WTC11 (cell line): ENCODE measurements around the gene NDUFA12. TPM values are rescaled to one million over a fixed set of nuclear protein-coding genes. Genes with fewer than 3 reads are reported as not detected.

ENCODE experiments used
- ATAC-seq: fragments of 200-7000 bp; cut with Tn5 transposase; 2 replicates; pipeline ENCODE4 v1.10.0; 2021; ENCODE audit warnings: mild to moderate bottlenecking, moderate library complexity
- CTCF ChIA-PET: fragments of 300-600 bp; sonication (Branson Sonifier 250); formaldehyde crosslinking; loops from one replicate; lab custom pipeline; 2021; ENCODE audit warnings: antibody characterized with exemption; lab: Charles Lee
- POLR2A ChIA-PET: fragments of 350-600 bp; sonication (Branson Sonifier 250); formaldehyde crosslinking; loops from one replicate; lab custom pipeline; 2021; ENCODE audit warnings: antibody characterized with exemption; lab: Charles Lee
- DNase-seq: peaks from one replicate; pipeline ENCODE4 v3.0.0; 2021; ENCODE audit warnings: low spot score
- H3K27ac Mint-ChIP-seq: 2 replicates; pipeline ENCODE4 v1.8.0; 2021; ENCODE audit warnings: mixed read lengths
- H3K27me3 Mint-ChIP-seq: 2 replicates; pipeline ENCODE4 v1.8.0; 2021; ENCODE audit warnings: low read depth, mild to moderate bottlenecking, moderate library complexity, mixed read lengths
- H3K36me3 Mint-ChIP-seq: 2 replicates; pipeline ENCODE4 v1.8.0; 2021; ENCODE audit warnings: mixed read lengths
- H3K4me1 Mint-ChIP-seq: 2 replicates; pipeline ENCODE4 v1.8.0; 2022; ENCODE audit warnings: mixed read lengths
- H3K4me3 Mint-ChIP-seq: 2 replicates; pipeline ENCODE4 v1.8.0; 2021; ENCODE audit warnings: mild to moderate bottlenecking, moderate library complexity, mixed read lengths
- H3K9me3 Mint-ChIP-seq: 2 replicates; pipeline ENCODE4 v1.8.0; 2021; ENCODE audit warnings: mixed read lengths
- ATF1 ChIP-seq: sonication (generic); formaldehyde crosslinking; IDR thresholded peaks from 2 replicates; pipeline ENCODE4 v1.8.1; 2023; ENCODE audit warnings: mild to moderate bottlenecking, moderate library complexity, missing genetic modification reagents
- GTF2I ChIP-seq: fragments of 250-450 bp; sonication (Bioruptor Pico); conservative IDR thresholded peaks from 2 replicates; pipeline ENCODE4 v1.4.0; 2021; ENCODE audit warnings: mild to moderate bottlenecking
- JAZF1 ChIP-seq: fragments of 250-450 bp; sonication (Bioruptor Pico); IDR thresholded peaks from 2 replicates; pipeline ENCODE4 v1.9.0; 2021; ENCODE audit warnings: moderate library complexity, mild to moderate bottlenecking, inconsistent platforms
- MXD4 ChIP-seq: fragments of 250-450 bp; sonication (Bioruptor Pico); IDR thresholded peaks from 2 replicates; pipeline ENCODE4 v1.8.0; 2021; ENCODE audit warnings: mild to moderate bottlenecking, moderate library complexity, borderline replicate concordance
- OVOL2 ChIP-seq: fragments of 250-450 bp; sonication (Bioruptor Pico); IDR thresholded peaks from 2 replicates; pipeline ENCODE4 v1.9.0; 2021; ENCODE audit warnings: mild to moderate bottlenecking, borderline replicate concordance
- SMAD3 ChIP-seq: sonication (generic); formaldehyde crosslinking; IDR thresholded peaks from 2 replicates; pipeline ENCODE4 v1.8.0; 2022; ENCODE audit warnings: missing genetic modification reagents, mild to moderate bottlenecking, borderline replicate concordance
- SOX15 ChIP-seq: fragments of 250-450 bp; sonication (Bioruptor Pico); IDR thresholded peaks from 2 replicates; pipeline ENCODE4 v1.9.0; 2021; ENCODE audit warnings: mild to moderate bottlenecking
- ZNF121 ChIP-seq: sonication (generic); formaldehyde crosslinking; IDR thresholded peaks from 2 replicates; pipeline ENCODE4 v1.8.0; 2023; ENCODE audit warnings: missing genetic modification reagents
- ZNF232 ChIP-seq: sonication (generic); formaldehyde crosslinking; IDR thresholded peaks from 2 replicates; pipeline ENCODE4 v1.8.0; 2022; ENCODE audit warnings: mild to moderate bottlenecking, missing genetic modification reagents
- total RNA-seq: library from RNA; stranded (reverse); gene quantifications from 3 replicates; pipeline ENCODE4 v1.2.3, GENCODE V29; 2021
- TF ChIP-seq, protein P1 (sequence below): sonication (generic); formaldehyde crosslinking; IDR thresholded peaks from 2 replicates; pipeline ENCODE4 v1.8.1; 2023; ENCODE audit warnings: mild to moderate bottlenecking, missing genetic modification reagents, borderline replicate concordance
- TF ChIP-seq, protein P2 (sequence below): sonication (generic); formaldehyde crosslinking; conservative IDR thresholded peaks from 2 replicates; pipeline ENCODE4 v1.8.1; 2022; ENCODE audit warnings: mild to moderate bottlenecking, missing genetic modification reagents
- TF ChIP-seq, protein P3 (sequence below): sonication (generic); formaldehyde crosslinking; IDR thresholded peaks from 2 replicates; pipeline ENCODE4 v1.8.1; 2022; ENCODE audit warnings: missing genetic modification reagents, borderline replicate concordance
- TF ChIP-seq, protein P4 (sequence below): sonication (generic); formaldehyde crosslinking; IDR thresholded peaks from 2 replicates; pipeline ENCODE4 v1.8.1; 2023; ENCODE audit warnings: mild to moderate bottlenecking, moderate library complexity, missing genetic modification reagents
- TF ChIP-seq, protein P5 (sequence below): sonication (generic); formaldehyde crosslinking; IDR thresholded peaks from 2 replicates; pipeline ENCODE4 v1.8.1; 2023; ENCODE audit warnings: mild to moderate bottlenecking, missing genetic modification reagents
- TF ChIP-seq, protein P6 (sequence below): sonication (generic); formaldehyde crosslinking; IDR thresholded peaks from 2 replicates; pipeline ENCODE4 v1.8.1; 2022; ENCODE audit warnings: low read depth, missing genetic modification reagents, borderline replicate concordance

Gene NDUFA12
- total RNA-seq, 1 experiment from 2014 or later, result 87.3 TPM

DNA sequence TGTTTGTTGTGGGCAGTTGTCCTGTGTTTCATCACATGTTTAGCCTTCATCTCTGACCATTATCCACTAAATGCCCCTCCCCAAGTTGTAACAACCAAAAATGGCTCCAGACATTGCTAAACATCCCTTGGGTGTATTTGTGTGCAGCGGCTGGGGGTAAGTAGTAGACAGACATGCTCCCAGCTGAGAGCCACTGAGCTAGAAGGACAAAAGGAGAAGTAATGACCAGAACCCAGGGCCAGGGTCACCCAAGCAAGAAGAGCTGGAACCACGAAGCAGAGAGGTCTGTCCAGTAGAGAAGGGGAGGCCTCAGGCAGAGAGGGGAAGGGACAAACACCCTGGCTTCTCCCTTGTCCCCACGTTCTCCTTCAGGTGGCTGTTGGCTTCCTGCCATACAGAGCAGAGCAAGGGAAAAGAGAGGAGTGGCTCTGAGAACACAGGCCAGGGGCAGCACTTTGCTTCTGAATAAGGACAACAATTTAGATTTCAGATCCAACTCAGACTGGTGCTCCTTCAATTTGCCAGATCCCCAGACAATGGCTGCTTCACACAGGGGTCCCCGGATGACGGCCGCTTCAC, 55.2 kb downstream of the NDUFA12 start (continued):
- TF ChIP-seq, protein P1, sequence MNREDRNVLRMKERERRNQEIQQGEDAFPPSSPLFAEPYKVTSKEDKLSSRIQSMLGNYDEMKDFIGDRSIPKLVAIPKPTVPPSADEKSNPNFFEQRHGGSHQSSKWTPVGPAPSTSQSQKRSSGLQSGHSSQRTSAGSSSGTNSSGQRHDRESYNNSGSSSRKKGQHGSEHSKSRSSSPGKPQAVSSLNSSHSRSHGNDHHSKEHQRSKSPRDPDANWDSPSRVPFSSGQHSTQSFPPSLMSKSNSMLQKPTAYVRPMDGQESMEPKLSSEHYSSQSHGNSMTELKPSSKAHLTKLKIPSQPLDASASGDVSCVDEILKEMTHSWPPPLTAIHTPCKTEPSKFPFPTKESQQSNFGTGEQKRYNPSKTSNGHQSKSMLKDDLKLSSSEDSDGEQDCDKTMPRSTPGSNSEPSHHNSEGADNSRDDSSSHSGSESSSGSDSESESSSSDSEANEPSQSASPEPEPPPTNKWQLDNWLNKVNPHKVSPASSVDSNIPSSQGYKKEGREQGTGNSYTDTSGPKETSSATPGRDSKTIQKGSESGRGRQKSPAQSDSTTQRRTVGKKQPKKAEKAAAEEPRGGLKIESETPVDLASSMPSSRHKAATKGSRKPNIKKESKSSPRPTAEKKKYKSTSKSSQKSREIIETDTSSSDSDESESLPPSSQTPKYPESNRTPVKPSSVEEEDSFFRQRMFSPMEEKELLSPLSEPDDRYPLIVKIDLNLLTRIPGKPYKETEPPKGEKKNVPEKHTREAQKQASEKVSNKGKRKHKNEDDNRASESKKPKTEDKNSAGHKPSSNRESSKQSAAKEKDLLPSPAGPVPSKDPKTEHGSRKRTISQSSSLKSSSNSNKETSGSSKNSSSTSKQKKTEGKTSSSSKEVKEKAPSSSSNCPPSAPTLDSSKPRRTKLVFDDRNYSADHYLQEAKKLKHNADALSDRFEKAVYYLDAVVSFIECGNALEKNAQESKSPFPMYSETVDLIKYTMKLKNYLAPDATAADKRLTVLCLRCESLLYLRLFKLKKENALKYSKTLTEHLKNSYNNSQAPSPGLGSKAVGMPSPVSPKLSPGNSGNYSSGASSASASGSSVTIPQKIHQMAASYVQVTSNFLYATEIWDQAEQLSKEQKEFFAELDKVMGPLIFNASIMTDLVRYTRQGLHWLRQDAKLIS (CRISPR knock-in tag), result no peak
- TF ChIP-seq MXD4 (CRISPR knock-in tag), result no peak

DNA sequence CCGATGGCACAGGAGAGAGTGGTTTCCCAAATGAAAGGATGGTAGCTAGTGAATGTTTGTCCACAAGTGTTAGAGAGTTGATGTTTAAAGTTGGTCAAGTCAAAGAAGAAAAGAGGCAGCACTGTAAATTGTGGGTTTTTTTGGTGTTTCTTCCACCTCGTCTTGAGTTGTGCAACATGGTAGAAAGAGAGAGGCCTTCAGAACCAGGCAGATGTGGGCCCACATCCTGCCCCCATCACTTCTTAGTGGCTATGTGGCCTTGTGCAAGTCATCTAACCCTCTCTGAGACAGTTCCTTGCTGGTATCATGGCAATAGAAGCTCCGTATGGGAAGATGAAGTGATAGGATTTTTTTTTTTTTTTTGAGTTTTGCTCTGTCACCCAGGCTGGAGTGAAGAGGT, 60.8 kb downstream of the NDUFA12 start:
- H3K4me1 Mint-ChIP-seq, result no peaks in the 10 kb centered on the region
- H3K4me3 Mint-ChIP-seq, result no peak overlapping the region
- POLR2A ChIA-PET, result no interaction called here
- no peaks in the 10 kb centered on the region for H3K36me3 Mint-ChIP-seq
- H3K27ac Mint-ChIP-seq, result no peak overlapping the region
- peaks cover 4% of the 10 kb centered on the region; the same call in 1 of the 2 replicates for H3K9me3 Mint-ChIP-seq
- ATAC-seq, result no peak
- DNase-seq, result no peak
- TF ChIP-seq, protein P2, sequence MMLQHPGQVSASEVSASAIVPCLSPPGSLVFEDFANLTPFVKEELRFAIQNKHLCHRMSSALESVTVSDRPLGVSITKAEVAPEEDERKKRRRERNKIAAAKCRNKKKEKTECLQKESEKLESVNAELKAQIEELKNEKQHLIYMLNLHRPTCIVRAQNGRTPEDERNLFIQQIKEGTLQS, result no peak
- TF ChIP-seq, protein P3, sequence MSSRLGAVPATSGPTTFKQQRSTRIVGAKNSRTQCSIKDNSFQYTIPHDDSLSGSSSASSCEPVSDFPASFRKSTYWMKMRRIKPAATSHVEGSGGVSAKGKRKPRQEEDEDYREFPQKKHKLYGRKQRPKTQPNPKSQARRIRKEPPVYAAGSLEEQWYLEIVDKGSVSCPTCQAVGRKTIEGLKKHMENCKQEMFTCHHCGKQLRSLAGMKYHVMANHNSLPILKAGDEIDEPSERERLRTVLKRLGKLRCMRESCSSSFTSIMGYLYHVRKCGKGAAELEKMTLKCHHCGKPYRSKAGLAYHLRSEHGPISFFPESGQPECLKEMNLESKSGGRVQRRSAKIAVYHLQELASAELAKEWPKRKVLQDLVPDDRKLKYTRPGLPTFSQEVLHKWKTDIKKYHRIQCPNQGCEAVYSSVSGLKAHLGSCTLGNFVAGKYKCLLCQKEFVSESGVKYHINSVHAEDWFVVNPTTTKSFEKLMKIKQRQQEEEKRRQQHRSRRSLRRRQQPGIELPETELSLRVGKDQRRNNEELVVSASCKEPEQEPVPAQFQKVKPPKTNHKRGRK (CRISPR knock-in tag), result no peak
- TF ChIP-seq, protein P4, sequence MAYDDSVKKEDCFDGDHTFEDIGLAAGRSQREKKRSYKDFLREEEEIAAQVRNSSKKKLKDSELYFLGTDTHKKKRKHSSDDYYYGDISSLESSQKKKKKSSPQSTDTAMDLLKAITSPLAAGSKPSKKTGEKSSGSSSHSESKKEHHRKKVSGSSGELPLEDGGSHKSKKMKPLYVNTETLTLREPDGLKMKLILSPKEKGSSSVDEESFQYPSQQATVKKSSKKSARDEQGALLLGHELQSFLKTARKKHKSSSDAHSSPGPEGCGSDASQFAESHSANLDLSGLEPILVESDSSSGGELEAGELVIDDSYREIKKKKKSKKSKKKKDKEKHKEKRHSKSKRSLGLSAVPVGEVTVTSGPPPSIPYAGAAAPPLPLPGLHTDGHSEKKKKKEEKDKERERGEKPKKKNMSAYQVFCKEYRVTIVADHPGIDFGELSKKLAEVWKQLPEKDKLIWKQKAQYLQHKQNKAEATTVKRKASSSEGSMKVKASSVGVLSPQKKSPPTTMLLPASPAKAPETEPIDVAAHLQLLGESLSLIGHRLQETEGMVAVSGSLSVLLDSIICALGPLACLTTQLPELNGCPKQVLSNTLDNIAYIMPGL, result no peak
- TF ChIP-seq, protein P5, sequence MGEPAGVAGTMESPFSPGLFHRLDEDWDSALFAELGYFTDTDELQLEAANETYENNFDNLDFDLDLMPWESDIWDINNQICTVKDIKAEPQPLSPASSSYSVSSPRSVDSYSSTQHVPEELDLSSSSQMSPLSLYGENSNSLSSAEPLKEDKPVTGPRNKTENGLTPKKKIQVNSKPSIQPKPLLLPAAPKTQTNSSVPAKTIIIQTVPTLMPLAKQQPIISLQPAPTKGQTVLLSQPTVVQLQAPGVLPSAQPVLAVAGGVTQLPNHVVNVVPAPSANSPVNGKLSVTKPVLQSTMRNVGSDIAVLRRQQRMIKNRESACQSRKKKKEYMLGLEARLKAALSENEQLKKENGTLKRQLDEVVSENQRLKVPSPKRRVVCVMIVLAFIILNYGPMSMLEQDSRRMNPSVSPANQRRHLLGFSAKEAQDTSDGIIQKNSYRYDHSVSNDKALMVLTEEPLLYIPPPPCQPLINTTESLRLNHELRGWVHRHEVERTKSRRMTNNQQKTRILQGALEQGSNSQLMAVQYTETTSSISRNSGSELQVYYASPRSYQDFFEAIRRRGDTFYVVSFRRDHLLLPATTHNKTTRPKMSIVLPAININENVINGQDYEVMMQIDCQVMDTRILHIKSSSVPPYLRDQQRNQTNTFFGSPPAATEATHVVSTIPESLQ (CRISPR knock-in tag), result no peak
- TF ChIP-seq SMAD3 (CRISPR knock-in tag) (no peak), GTF2I (CRISPR knock-in tag) (no peak), OVOL2 (CRISPR knock-in tag) (no peak), ZNF121 (CRISPR knock-in tag) (no peak), SOX15 (CRISPR knock-in tag) (no peak), ZNF232 (CRISPR knock-in tag) (no peak), JAZF1 (CRISPR knock-in tag) (no peak), ATF1 (CRISPR knock-in tag) (no peak)
- TF ChIP-seq, protein P6, sequence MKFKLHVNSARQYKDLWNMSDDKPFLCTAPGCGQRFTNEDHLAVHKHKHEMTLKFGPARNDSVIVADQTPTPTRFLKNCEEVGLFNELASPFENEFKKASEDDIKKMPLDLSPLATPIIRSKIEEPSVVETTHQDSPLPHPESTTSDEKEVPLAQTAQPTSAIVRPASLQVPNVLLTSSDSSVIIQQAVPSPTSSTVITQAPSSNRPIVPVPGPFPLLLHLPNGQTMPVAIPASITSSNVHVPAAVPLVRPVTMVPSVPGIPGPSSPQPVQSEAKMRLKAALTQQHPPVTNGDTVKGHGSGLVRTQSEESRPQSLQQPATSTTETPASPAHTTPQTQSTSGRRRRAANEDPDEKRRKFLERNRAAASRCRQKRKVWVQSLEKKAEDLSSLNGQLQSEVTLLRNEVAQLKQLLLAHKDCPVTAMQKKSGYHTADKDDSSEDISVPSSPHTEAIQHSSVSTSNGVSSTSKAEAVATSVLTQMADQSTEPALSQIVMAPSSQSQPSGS (CRISPR knock-in tag), result no peak
- no peaks in the 10 kb centered on the region for H3K27me3 Mint-ChIP-seq
- CTCF ChIA-PET, result no interaction called here
